GM04503 (cell line): ENCODE results near the gene SOX13.

Experiments used
- DNase-seq: peaks from one replicate; pipeline ENCODE4 v3.0.0-alpha.2; 2012; ENCODE audit warnings: low read depth

The SOX13 gene

DNA sequence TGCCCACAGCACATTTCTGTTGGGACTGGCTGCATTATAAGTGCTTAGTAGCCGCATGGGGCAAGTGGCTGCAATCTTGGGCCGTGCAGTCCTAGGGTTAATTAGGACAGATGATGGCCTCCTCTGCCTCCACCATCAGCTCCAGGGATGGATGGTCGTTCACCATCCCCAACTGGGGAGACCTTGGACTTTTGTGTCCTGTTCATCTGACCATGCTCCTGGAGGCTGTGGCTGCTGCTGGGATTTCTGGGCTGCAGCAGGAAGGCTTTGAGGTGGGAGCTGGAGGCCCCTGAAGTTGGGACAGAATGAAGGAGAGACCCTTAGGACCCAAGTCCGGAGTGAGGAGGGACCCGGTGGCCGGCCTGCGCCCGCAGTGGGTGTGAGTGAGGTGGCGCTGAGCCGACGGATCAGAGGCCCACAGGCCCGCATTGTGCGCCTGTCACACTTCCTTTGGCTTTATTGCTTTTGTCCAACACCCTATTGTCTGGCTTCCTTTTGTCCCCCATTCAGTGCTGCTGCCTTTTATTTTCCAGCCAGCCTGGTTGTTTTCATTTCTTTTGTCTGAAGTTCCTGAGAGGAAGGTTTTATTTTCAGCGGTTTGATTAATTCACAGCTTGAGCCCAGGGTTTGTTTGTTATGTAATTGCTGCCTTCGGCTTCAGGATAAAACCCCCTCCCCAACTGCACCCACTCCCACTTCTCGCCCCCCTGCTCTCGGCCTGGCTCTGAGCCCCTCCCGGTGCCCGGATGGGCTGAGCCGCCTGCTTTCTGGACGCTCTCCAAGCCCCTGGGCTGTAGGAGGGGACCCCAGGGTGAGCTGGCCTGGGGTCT lies 35.6 kb downstream of the SOX13 start:
- no peak for DNase-seq

GRCh38 chr1:204110894-204111633 lies 38.1 kb downstream of the SOX13 start:
- DNase-seq = no peak

GRCh38 chr1:204112876-204113730 lies 40.2 kb downstream of the SOX13 start:
- DNase-seq = no peak

DNA sequence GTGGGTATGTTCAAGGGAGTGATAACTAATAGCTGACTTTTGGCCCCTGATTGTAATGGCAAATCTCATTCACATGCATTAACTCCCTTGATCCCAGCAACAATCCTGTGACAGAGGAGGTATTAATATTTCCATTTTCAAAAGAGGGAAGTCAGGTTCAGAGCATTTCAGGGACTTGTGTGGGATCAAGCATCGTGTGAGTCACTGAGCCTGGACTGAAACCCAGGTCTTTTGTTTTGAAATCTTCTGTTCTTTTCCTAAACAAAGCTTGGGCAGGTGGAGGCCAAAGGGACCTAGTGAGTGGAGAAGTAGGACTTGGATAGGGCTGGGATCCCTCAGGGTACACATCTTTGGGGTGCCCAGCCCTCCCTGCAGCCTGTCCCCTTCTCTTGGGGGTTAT lies 41.0 kb downstream of the SOX13 start:
- no peak for DNase-seq

GRCh38 chr1:204114606-204115005 lies 41.7 kb downstream of the SOX13 start:
- no peak for DNase-seq

GRCh38 chr1:204115116-204115515 lies 42.2 kb downstream of the SOX13 start:
- no peak for DNase-seq

- no peak for DNase-seq
Observed at GRCh38 chr1:204116539-204116938, 43.6 kb downstream of the SOX13 start.

- no peak for DNase-seq
Observed at GRCh38 chr1:204121840-204122555, 49.1 kb downstream of the SOX13 start.

DNA sequence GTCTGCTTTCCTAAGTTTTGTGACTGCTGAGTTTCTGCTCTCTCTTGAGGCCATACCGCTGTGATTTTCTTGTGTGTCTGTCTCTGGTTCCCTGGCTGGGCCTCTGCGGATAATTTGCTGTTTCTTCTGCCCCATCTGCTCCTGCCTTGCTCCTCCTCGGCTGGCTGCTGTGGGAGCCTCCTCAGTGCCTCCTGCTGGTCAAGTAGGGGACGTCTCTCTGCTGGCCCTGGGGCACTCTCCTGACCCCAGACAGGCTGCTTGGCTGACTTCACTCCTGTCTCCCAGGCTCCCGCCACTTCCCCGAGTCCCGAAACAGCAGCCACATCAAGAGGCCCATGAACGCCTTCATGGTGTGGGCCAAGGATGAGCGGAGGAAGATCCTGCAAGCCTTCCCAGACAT lies 50.5 kb downstream of the SOX13 start:
- no peak for DNase-seq

- DNase-seq = no peak
Observed at GRCh38 chr1:204124639-204125038, 51.7 kb downstream of the SOX13 start.

- no peak for DNase-seq
Observed at GRCh38 chr1:204125759-204126351, 52.9 kb downstream of the SOX13 start.

- DNase-seq = no peak
Observed at GRCh38 chr1:204126386-204126785, 53.5 kb downstream of the SOX13 start.

DNA sequence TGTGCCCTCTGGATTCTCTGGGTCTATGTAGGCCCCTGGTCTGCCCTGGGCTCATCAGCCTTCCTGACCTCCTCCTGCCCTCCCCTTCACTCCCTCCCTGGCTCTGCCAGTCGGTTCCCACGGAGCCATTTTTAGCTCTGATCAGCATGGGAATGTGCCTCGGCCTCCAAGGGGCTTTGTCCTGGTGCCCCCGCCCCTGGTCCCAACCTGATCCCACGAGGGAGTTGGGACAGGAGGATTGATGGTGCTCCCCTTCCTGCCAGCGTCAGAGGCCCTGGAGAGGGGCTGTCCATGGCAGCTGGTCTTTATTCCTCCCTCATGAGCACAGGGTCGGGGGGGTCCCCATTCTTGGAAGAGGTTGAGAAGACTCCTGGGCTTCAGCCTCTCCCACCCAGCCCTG lies 54.0 kb downstream of the SOX13 start:
- no peak for DNase-seq

- peak; percentile 45 for DNase-seq
Observed at GRCh38 chr1:204127597-204128242, 54.8 kb downstream of the SOX13 start.

DNA sequence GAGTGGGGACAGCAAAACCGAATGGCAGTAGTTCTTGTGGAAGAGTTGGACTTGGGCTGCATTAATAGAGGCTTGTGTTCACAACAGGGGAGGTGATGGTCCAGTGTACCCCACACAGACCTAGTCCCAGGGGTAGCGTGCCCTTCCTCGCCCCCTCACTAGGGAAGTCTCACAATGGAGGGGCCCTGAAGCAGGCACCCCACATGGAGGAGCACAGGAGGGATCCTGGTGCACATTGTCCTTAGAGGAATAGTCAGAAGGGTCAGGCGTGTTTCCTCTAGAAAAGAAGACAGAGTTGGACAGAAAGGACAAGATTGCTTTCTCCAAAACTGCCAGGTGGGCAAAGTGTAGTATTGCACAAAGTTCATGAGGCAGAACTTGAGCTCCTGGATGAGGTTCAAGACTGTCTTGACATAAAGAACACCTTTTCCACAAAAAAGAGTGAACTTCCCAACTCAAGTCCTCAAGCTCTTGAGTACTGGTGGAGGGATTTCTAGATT lies 55.6 kb downstream of the SOX13 start:
- DNase-seq = no peak

GRCh38 chr1:204128964-204129896 lies 56.3 kb downstream of the SOX13 start:
- no peak for DNase-seq

DNA sequence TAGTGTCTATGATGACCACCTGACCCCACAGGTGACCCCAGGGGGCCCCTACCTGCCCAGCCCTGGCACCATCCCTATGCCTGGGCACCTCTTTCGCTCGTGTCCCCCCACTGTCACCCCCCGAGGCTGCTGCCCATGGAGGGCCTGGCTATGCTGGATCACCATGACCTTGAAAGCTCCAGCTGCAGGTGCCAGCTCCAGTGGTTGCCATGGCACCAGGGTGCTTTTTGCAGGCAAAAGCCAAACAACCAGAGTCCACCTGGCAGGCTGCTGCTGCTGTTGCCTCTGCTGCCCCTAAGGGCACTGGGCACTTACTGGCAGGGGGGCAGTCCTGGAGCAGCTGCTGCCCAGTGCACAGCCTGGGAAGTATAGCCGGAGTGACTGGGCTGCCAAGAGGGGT lies 57.3 kb downstream of the SOX13 start:
- no peak for DNase-seq

DNA sequence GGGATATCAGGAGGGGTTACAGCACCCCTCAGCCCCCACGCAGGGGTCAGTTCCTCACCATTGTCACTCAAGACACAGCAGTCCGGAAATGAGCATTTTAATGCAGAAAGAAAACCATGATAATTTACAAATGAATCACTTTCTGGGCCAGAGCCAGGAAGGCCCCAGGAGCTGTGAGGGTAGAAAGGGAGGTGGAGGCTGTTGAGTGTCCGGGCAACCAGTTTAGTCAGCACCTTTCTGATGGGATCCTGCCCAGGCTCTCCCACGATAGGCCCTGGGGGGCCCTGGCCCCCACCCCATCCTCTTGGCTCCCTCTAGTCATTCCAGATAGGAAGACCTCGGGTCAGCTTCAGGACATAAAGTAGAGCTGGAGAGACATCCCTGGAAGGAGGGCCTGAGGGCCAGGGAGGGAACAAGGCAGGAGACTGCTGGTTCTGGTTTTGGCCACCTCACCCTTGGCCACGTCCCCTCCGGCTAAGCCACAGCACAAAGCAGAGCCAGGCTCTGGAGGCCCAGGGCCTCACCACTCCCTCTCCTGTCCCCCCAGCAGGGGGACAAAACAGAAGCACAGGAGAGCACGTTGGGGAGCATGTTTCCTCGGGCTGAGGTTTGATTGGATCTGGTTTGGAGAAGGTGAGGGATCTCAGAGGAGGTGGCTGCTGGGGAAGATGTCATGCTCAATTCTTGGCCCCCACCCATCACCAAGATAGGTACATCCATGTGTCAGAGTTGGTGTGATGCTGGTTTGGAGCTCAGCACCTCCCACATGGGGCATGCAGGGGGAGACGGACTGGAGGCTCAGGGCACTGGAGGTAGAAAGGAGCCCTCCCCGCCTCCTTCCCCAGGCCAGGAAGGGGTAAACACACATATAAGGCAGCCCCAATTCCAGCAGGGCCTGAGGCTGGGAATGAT lies 58.3 kb downstream of the SOX13 start:
- peak; percentile 66 for DNase-seq

GRCh38 chr1:204131978-204132377 lies 59.1 kb downstream of the SOX13 start:
- no peak for DNase-seq
